ENCODE data around the gene ZIC5. TPM values are rescaled to one million over a fixed set of nuclear protein-coding genes. Genes with fewer than 3 reads are reported as not detected.

The ZIC5 gene
- total and polyA plus RNA-seq, 12 donors = not detected

- WGBS, 2 donors = 3 to 7% methylated on average over 48 of the region's 48 CpGs
- Histone ChIP-seq H3K4me3 (no peak overlapping the region), H3K36me3 (no peaks in the 10 kb centered on the region), H3K9me3 (no peaks in the 10 kb centered on the region), H3K27me3 (peaks cover 87 to 99% (median 98%) of the 10 kb centered on the region in 7 donors), H3K27ac (no peak overlapping the region), H3K4me1 (peaks cover 10 to 56% (median 28%) of the 10 kb centered on the region in 9 donors)
- no peak for ATAC-seq
- TF ChIP-seq, protein P1, sequence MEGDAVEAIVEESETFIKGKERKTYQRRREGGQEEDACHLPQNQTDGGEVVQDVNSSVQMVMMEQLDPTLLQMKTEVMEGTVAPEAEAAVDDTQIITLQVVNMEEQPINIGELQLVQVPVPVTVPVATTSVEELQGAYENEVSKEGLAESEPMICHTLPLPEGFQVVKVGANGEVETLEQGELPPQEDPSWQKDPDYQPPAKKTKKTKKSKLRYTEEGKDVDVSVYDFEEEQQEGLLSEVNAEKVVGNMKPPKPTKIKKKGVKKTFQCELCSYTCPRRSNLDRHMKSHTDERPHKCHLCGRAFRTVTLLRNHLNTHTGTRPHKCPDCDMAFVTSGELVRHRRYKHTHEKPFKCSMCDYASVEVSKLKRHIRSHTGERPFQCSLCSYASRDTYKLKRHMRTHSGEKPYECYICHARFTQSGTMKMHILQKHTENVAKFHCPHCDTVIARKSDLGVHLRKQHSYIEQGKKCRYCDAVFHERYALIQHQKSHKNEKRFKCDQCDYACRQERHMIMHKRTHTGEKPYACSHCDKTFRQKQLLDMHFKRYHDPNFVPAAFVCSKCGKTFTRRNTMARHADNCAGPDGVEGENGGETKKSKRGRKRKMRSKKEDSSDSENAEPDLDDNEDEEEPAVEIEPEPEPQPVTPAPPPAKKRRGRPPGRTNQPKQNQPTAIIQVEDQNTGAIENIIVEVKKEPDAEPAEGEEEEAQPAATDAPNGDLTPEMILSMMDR (IDR thresholded peaks at IDR 0.05) = no peak
- intact Hi-C loops (cut with DNase I) = no loop called here
- no peak for DNase-seq
Observed at GRCh38 chr13:99982731-99983498, 11.3 kb upstream of the ZIC5 start.

DNA sequence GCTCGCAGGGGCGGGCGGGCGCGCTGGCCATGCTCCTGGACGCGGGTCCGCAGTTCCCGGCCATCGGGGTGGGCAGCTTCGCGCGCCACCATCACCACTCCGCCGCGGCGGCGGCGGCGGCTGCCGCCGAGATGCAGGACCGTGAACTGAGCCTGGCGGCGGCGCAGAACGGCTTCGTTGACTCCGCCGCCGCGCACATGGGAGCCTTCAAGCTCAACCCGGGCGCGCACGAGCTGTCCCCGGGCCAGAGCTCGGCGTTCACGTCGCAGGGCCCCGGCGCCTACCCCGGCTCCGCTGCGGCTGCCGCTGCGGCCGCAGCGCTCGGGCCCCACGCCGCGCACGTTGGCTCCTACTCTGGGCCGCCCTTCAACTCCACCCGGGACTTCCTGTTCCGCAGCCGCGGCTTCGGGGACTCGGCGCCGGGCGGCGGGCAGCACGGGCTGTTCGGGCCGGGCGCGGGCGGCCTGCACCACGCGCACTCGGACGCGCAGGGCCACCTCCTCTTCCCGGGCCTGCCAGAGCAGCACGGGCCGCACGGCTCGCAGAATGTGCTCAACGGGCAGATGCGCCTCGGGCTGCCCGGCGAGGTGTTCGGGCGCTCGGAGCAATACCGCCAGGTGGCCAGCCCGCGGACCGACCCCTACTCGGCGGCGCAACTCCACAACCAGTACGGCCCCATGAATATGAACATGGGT, 10.6 kb upstream of the ZIC5 start:
- Histone ChIP-seq H3K27me3 (peaks cover 84 to 99% (median 98%) of the 10 kb centered on the region in 7 donors), H3K36me3 (no peaks in the 10 kb centered on the region), H3K27ac (no peak overlapping the region), H3K4me3 (peak overlapping the region in 9 of 10 donors; percentile 10 to 57 (median 46)), H3K9me3 (no peaks in the 10 kb centered on the region), H3K4me1 (peaks cover 10 to 58% (median 28%) of the 10 kb centered on the region in 9 donors)
- WGBS, 2 donors = 1 to 2% methylated on average over 84 to 98 of the region's 98 CpGs
- ATAC-seq = peak in 1 of 8 donors; percentile 30
- DNase-seq = no peak
- intact Hi-C loops (cut with DNase I) = no loop called here
- TF ChIP-seq, protein P1 (IDR thresholded peaks at IDR 0.05) = no peak

DNA sequence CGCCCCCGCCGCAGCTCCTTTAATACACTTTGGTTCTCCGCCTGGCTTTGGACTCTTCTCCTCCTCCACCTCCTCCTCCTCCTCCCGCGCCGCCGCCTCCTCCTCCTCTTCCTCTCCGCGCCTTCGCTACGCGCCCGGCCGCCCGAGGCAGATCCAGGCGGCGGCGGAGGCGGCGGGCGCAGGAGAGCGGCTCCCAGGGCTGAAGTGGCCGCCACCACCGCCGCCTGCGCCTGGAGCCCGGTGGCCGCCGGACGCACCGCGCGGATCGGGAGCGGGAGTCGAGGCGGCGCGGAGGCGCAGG, 10.1 kb upstream of the ZIC5 start, which contains the start of gene ZIC2:
ZIC2 (plus strand) TSS at position 50 of the 301 bp plus-strand sequence. CDS start 281 bp downstream, outside the sequence.
- no peak within 1 kb of the TSS for H3K27ac ChIP-seq
- H3K36me3 ChIP-seq = no peaks in the 10 kb centered on the region
- TF ChIP-seq, protein P1 (IDR thresholded peaks at IDR 0.05) = no peak
- no peaks in the 10 kb centered on the region for H3K9me3 ChIP-seq
- H3K4me3 ChIP-seq = peak within 1 kb of the TSS in 9 of 10 donors; percentile 39 to 57 (median 46)
- peaks cover 79 to 99% (median 98%) of the 10 kb centered on the region in 7 donors for H3K27me3 ChIP-seq
- ATAC-seq (no peak), DNase-seq (no peak)
- intact Hi-C loops (cut with DNase I) = no loop called here
- WGBS, 2 donors = 0 to 1% methylated on average over 13 to 41 of the region's 41 CpGs
- peaks cover 10 to 58% (median 28%) of the 10 kb centered on the region in 9 donors for H3K4me1 ChIP-seq

DNA sequence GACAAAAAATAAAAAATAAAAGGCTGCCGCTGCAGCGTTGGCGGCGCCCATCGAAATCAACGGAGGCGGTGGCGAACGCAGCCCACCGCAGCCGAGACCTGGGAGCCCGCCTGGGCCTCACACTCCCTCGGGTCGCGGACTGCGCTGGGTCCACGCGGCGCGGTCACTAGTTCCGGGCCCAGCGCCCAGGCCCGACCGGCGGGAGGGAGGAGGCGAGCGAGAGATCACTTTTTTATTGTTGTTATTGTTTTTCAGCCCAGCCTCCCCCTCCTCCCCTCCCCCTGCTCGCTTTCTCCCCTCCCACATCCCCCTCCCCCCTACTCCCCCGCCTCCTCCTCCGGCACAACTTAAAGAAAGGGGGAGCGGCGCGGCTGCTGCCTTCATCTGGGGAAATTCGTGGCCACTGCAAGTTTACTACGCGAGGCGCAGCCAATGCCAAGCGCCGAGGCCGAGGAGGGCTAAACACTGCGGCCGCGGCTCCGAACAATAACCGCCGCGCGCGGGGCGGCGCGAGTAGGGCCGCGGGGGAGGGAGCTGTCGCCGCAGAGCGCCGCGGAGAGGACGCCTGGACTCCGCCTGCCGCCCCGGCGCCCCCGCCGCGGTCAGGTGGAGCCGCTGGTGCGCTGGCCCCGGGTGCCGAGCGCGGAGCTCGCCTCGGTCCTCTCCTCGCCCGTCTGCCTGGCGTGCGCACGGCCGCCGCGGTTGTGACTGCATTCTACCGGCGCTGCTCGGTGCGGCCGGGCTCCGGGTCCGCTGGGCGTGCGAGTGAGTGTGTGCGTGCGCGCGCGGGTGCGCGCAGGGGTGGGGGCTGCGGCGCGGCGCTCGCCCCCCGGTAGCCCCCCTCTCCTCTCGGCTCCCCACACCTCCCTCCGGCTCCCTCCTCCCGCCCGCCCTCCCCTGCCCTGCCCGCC, 9.5 kb upstream of the ZIC5 start:
- peaks cover 10 to 58% (median 28%) of the 10 kb centered on the region in 9 donors for H3K4me1 ChIP-seq
- H3K27ac ChIP-seq = no peak overlapping the region
- peaks cover 0 to 4% (median 0%) of the 10 kb centered on the region in 11 donors for H3K9me3 ChIP-seq
- no peak for DNase-seq
- no peaks in the 10 kb centered on the region for H3K36me3 ChIP-seq
- H3K4me3 ChIP-seq = peak overlapping the region in 9 of 10 donors; percentile 39 to 57 (median 46)
- ATAC-seq = peak in 4 of 8 donors; percentile 26 to 43 (median 32)
- TF ChIP-seq, protein P1 (IDR thresholded peaks at IDR 0.05) = no peak
- intact Hi-C loops (cut with DNase I) = no loop called here
- 1% methylated on average over 93 to 108 of the region's 110 CpGs for WGBS, 2 donors
- H3K27me3 ChIP-seq = peaks cover 74 to 99% (median 98%) of the 10 kb centered on the region in 7 donors
